Endothelial cell of umbilical vein (primary cell): ENCODE measurements around the gene SLCO2A1. TPM values are rescaled to one million over a fixed set of nuclear protein-coding genes. Genes with fewer than 3 reads are reported as not detected.

Experiments
- BruUV-seq: library from RNA; stranded (reverse); fragments of 400-500 nt; replicated peaks from 2 replicates; lab custom pipeline; 2021; lab: Mats Ljungman, UMichigan
- CTCF ChIA-PET: fragments of 300-600, 350-600 bp; sonication (Branson Sonifier 250); formaldehyde crosslinking; loops from one replicate; lab custom pipeline; 2021; ENCODE audit warnings: antibody characterized with exemption, inconsistent platforms; lab: Charles Lee
- POLR2A ChIA-PET: fragments of 300-600, 350-600 bp; sonication (Branson Sonifier 250); formaldehyde crosslinking; loops from one replicate; lab custom pipeline; 2021; ENCODE audit warnings: antibody characterized with exemption, inconsistent platforms; lab: Charles Lee
- DNase-seq: peaks from one replicate; pipeline ENCODE4 v3.0.0-alpha.2; 2011; ENCODE audit warnings: low read depth, low spot score
- FAIRE-seq: peaks from 2 replicates; lab custom pipeline; 2011; peaks lifted over from hg19 to GRCh38; lab: Jason Lieb, UNC
- H2AFZ ChIP-seq: 2 replicates; pipeline ENCODE4 v1.6.0; 2012; ENCODE audit warnings: low read depth, low read length, control low read depth, inconsistent platforms
- H3K27ac ChIP-seq: 2 replicates; pipeline ENCODE4 v1.5.1; 2011; ENCODE audit warnings: low read depth, mild to moderate bottlenecking, control low read depth, low read length, moderate library complexity; ENCODE audit not compliant: insufficient read depth
- H3K27me3 ChIP-seq, 2 experiments: 2 replicates each; pipeline versions ENCODE4 v1.6.0 to v1.6.1; 2011; ENCODE audit warnings: low read length in 2 of 2, mixed read lengths in 1 of 2; ENCODE audit not compliant: control insufficient read depth in 2 of 2, insufficient read depth in 2 of 2
- H3K36me3 ChIP-seq, 2 experiments: 2 replicates in 1 of 2; 3 replicates in 1 of 2; pipeline ENCODE4 v1.5.1; 2011; ENCODE audit warnings: low read length in 2 of 2, mild to moderate bottlenecking in 1 of 2, moderate library complexity in 1 of 2; ENCODE audit not compliant: control insufficient read depth in 2 of 2, insufficient read depth in 2 of 2; ENCODE audit errors: extremely low read depth in 1 of 2
- H3K4me1 ChIP-seq: 3 replicates; pipeline ENCODE4 v1.5.1; 2011; ENCODE audit warnings: mild to moderate bottlenecking, low read length; ENCODE audit not compliant: control insufficient read depth, insufficient read depth; ENCODE audit errors: extremely low read depth
- H3K4me2 ChIP-seq: 2 replicates; pipeline ENCODE4 v1.6.1; 2011; ENCODE audit warnings: low read length, control low read depth, mixed read lengths; ENCODE audit not compliant: insufficient read depth
- H3K4me3 ChIP-seq, 3 experiments: fragments of 200-600 bp in 1 of 3; sonication (generic), shearing (Covaris generic) in 1 of 3; replicated peaks in 1 of 3; 2 replicates each; pipeline ENCODE4 v1.5.1; 2011 to 2016; ENCODE audit warnings: control low read depth in 3 of 3, low read length in 3 of 3, mild to moderate bottlenecking in 2 of 3, inconsistent platforms in 1 of 3, low read depth in 1 of 3, moderate library complexity in 1 of 3; ENCODE audit not compliant: insufficient read depth in 1 of 3
- H3K79me2 ChIP-seq: 2 replicates; pipeline ENCODE4 v1.6.0; 2012; ENCODE audit warnings: low read length, inconsistent platforms; ENCODE audit not compliant: control insufficient read depth, insufficient read depth
- H3K9ac ChIP-seq: replicated peaks from 2 replicates; pipeline ENCODE3; 2011; ENCODE audit warnings: low read length, control low read depth; ENCODE audit not compliant: insufficient read depth; ENCODE audit errors: extremely low read depth
- H3K9me1 ChIP-seq: replicated peaks from 3 replicates; pipeline ENCODE4 v1.6.0; 2011; ENCODE audit warnings: mild to moderate bottlenecking, low read length; ENCODE audit not compliant: control insufficient read depth, insufficient read depth; ENCODE audit errors: extremely low read depth
- H3K9me3 ChIP-seq: replicated peaks from 2 replicates; pipeline ENCODE4 v1.5.1; 2012; ENCODE audit warnings: low read length, inconsistent platforms; ENCODE audit not compliant: control insufficient read depth, insufficient read depth
- H4K20me1 ChIP-seq: replicated peaks from 2 replicates; pipeline ENCODE3; 2011; ENCODE audit warnings: mild to moderate bottlenecking, low read length; ENCODE audit not compliant: control insufficient read depth, insufficient read depth; ENCODE audit errors: extremely low read depth
- CTCF ChIP-seq, 2 donors: IDR thresholded peaks; 1 replicate in 1 of 2; 2 replicates in 1 of 2; pipeline ENCODE4 v1.5.1; 2011; ENCODE audit warnings: low read length in 2 of 2, mild to moderate bottlenecking in 2 of 2, moderate library complexity in 2 of 2, control low read depth in 1 of 2, inconsistent platforms in 1 of 2, low read depth in 1 of 2; ENCODE audit not compliant: insufficient read depth in 1 of 2; ENCODE audit errors: extremely low read depth in 1 of 2
- EZH2 ChIP-seq: IDR thresholded peaks from 2 replicates; pipeline ENCODE4 v1.6.1; 2012; ENCODE audit warnings: borderline replicate concordance, low read depth, mild to moderate bottlenecking, moderate library complexity, low read length, inconsistent platforms; ENCODE audit not compliant: severe bottlenecking
- GATA2 ChIP-seq: IDR thresholded peaks from 2 replicates; pipeline ENCODE4 v1.7.0; 2011; ENCODE audit warnings: low read depth, mild to moderate bottlenecking, moderate library complexity, mixed read lengths, low read length; ENCODE audit not compliant: insufficient read length, insufficient read depth
- JUN ChIP-seq: IDR thresholded peaks from 2 replicates; pipeline ENCODE4 v1.6.1; 2011; ENCODE audit warnings: borderline replicate concordance, low read depth; ENCODE audit not compliant: insufficient read length, insufficient read depth
- MAX ChIP-seq: IDR thresholded peaks from 2 replicates; pipeline ENCODE4 v1.6.1; 2011; ENCODE audit not compliant: insufficient read depth, insufficient read length
- MYC ChIP-seq: IDR thresholded peaks from one replicate; pipeline ENCODE4 v1.6.1; 2011; ENCODE audit warnings: mild to moderate bottlenecking, low read depth, low read length
- POLR2A ChIP-seq: IDR thresholded peaks from 2 replicates; pipeline ENCODE4 v1.6.1; 2012; ENCODE audit warnings: low read depth, mild to moderate bottlenecking, control low read depth, low read length
- dilution Hi-C: fragments of 300-500 bp; cut with MboI; formaldehyde crosslinking; loops from one replicate; pipeline ENCODE4 v1.15.0; 2019; ENCODE audit warnings: low sequenced_read_pairs; ENCODE audit not compliant: extremely low pct_ligation_motif_present
- intact Hi-C: fragments of 100-400 bp; cut with micrococcal nuclease; formaldehyde crosslinking; loops from one replicate; pipeline ENCODE4 v1.10.0; 2022
- polyA plus RNA-seq, 4 experiments: library from polyadenylated mRNA; depleted of rRNA in 3 of 4; stranded (reverse) in 3 of 4; unstranded in 1 of 4; fragments of >200 nt; gene quantifications; 2 replicates each; pipeline versions ENCODE4 v1.2.1 to v1.2.3, GENCODE V29; 2011 to 2012; ENCODE audit warnings: missing spikeins in 1 of 4
- total RNA-seq: library from RNA; stranded (reverse); gene quantifications from 2 replicates; pipeline ENCODE4 v1.2.3, GENCODE V29; 2021

Gene SLCO2A1
- total and polyA plus RNA-seq, 2 donors (not counting 3 experiments of a cell fraction or from before 2014, with no cell fraction given), result 1.4 to 11.9 TPM

- FAIRE-seq (no peak), DNase-seq (peak; percentile 65)
- Histone ChIP-seq H3K36me3 (no peaks in the 10 kb centered on the region), H3K4me3 (no peak overlapping the region), H3K9me3 (no peaks in the 10 kb centered on the region), H3K9me1 (no peaks in the 10 kb centered on the region), H3K9ac (no peak overlapping the region), H3K79me2 (no peaks in the 10 kb centered on the region), H3K27ac (no peak overlapping the region), H4K20me1 (no peaks in the 10 kb centered on the region), H3K4me1 (peaks cover 6% of the 10 kb centered on the region), H3K27me3 (no peaks in the 10 kb centered on the region), H3K4me2 (no peak overlapping the region), H2AFZ (no peak overlapping the region)
- ChIA-PET CTCF (interaction anchor here (1.1 to 1.2 kb wide), 2 partner anchors 10 to 137 kb away, joined by 3 read pairs; no protein-coding TSS in a partner anchor), POLR2A (no interaction called here)
- intact Hi-C loops, result no loop called here
- no TSS peak for BruUV-seq
- TF ChIP-seq MYC (no peak), JUN (no peak), EZH2 (no peak), MAX (no peak), CTCF (IDR thresholded peaks at IDR 0.05; ENCODE audit: extremely low read depth in 1 of 2, insufficient read depth in 1 of 2, low read depth in 1 of 2, low read length in 2 of 2) (no peak), POLR2A (no peak), GATA2 (no peak)
- dilution Hi-C loops, result no loop called here
Observed at GRCh38 chr3:134060561-134061385, 31.0 kb upstream of the SLCO2A1 start.
